Hepatocyte (in vitro differentiated cells): ENCODE data around the gene ZNF775. TPM values are rescaled to one million over a fixed set of nuclear protein-coding genes. Genes with fewer than 3 reads are reported as not detected.
A peak's percentile ranks its signal among the peaks of the same experiment; 100 is the strongest.

ENCODE experiments used
- DNase-seq: peaks from one replicate; pipeline ENCODE4 v3.0.0-alpha.2; 2016; ENCODE audit warnings: low spot score
- H2AFZ ChIP-seq: fragments of 200-600 bp; sonication (generic); 2 replicates; pipeline ENCODE4 v1.6.0; 2016; ENCODE audit warnings: antibody characterized with exemption, mild to moderate bottlenecking
- H3K27ac ChIP-seq: fragments of 200-600 bp; sonication (generic); 2 replicates; pipeline ENCODE4 v1.5.1; 2016; ENCODE audit warnings: mild to moderate bottlenecking
- H3K27me3 ChIP-seq: fragments of 200-600 bp; sonication (generic); 2 replicates; pipeline ENCODE4 v1.6.1; 2016
- H3K36me3 ChIP-seq: fragments of 200-600 bp; sonication (generic); replicated peaks from 2 replicates; pipeline ENCODE4 v1.5.1; 2016; ENCODE audit warnings: low read depth; ENCODE audit not compliant: insufficient read depth
- H3K4me1 ChIP-seq: fragments of 200-600 bp; sonication (generic); 2 replicates; pipeline ENCODE4 v1.5.1; 2016; ENCODE audit warnings: mild to moderate bottlenecking, moderate library complexity; ENCODE audit not compliant: insufficient read depth
- H3K4me2 ChIP-seq: fragments of 200-600 bp; sonication (generic); 2 replicates; pipeline ENCODE4 v1.6.0; 2016
- H3K4me3 ChIP-seq: fragments of 200-600 bp; sonication (generic); 2 replicates; pipeline ENCODE4 v1.5.1; 2016; ENCODE audit warnings: mild to moderate bottlenecking
- H3K79me2 ChIP-seq: fragments of 200-600 bp; sonication (generic); 2 replicates; pipeline ENCODE4 v1.6.0; 2017; ENCODE audit warnings: mild to moderate bottlenecking
- H3K9me2 ChIP-seq: fragments of 200-600 bp; sonication (generic); replicated peaks from 2 replicates; pipeline ENCODE4 v1.6.0; 2017; ENCODE audit warnings: mild to moderate bottlenecking; ENCODE audit not compliant: insufficient read depth
- H3K9me3 ChIP-seq: fragments of 200-600 bp; sonication (generic); 2 replicates; pipeline ENCODE4 v1.5.1; 2016; ENCODE audit warnings: low read depth, mild to moderate bottlenecking
- H4K20me1 ChIP-seq: fragments of 200-600 bp; sonication (generic); 2 replicates; pipeline ENCODE4 v1.6.0; 2016; ENCODE audit warnings: mild to moderate bottlenecking; ENCODE audit not compliant: insufficient read depth, poor library complexity, severe bottlenecking
- EZH2 ChIP-seq: fragments of 200-600 bp; sonication (generic); IDR thresholded peaks from 2 replicates; pipeline ENCODE4 v1.6.1; 2016; ENCODE audit warnings: antibody characterized with exemption, mild to moderate bottlenecking, borderline replicate concordance
- EZH2phosphoT487 ChIP-seq: fragments of 200-600 bp; sonication (generic); IDR thresholded peaks from one replicate; pipeline ENCODE4 v1.6.1; 2018; ENCODE audit warnings: antibody characterized with exemption, mild to moderate bottlenecking, low read depth, moderate library complexity; ENCODE audit not compliant: unreplicated experiment, severe bottlenecking
- WGBS: methylation state at CpG from one replicate; pipeline ENCODE4 v1.1.6; 2016; ENCODE audit warnings: low lambda C conversion rate; ENCODE audit errors: missing lambda C conversion rate; 5-methylcytosine and 5-hydroxymethylcytosine counted together
- polyA plus RNA-seq: library from polyadenylated mRNA; unstranded; fragments of >200 nt; fragmentation: Nextera tagmentation; extraction: Ambion mirVana; gene quantifications from 2 replicates; pipeline ENCODE4 v1.2.1, GENCODE V29; 2016
- total RNA-seq: library from RNA; depleted of rRNA; stranded (reverse); fragments of >200 nt; gene quantifications from 2 replicates; pipeline ENCODE4 v1.2.3, GENCODE V29; 2014
- TF ChIP-seq, protein P1 (sequence below): fragments of 200-600 bp; sonication (generic); IDR thresholded peaks from 2 replicates; pipeline ENCODE4 v1.5.1; 2016; ENCODE audit warnings: antibody characterized with exemption, mild to moderate bottlenecking; ENCODE audit not compliant: poor library complexity

Gene ZNF775
- total and polyA plus RNA-seq, 2 experiments from 2014 or later, result 5.2 to 10.6 TPM

DNA sequence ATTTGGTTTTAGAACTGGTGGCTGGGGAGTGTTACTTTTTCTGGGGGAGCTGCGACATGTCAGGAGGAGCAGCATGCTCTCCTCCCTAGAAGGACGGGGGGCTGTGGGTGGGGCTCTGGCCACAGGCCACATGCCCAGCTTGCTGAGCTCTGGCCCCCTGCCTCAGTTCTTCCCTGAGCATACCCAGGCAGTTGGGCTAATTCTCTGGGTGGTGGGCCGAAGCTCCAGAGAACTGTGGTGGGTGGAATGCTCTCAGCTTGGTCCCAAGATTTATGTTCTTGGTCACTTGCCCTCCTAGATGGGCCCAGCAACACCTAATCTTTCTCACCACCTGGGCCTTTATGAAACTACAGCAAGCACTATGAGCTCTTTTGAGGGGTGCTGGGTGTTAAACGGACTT is 5.1 kb upstream of the ZNF775 start:
- H3K79me2 ChIP-seq, result peaks cover 69% of the 10 kb centered on the region
- no peaks in the 10 kb centered on the region for H3K27me3 ChIP-seq
- no peak for DNase-seq
- H3K9me3 ChIP-seq, result no peaks in the 10 kb centered on the region
- no peak overlapping the region for H2AFZ ChIP-seq
- no peak for TF ChIP-seq EZH2phosphoT487
- TF ChIP-seq EZH2, result no peak
- TF ChIP-seq, protein P1, sequence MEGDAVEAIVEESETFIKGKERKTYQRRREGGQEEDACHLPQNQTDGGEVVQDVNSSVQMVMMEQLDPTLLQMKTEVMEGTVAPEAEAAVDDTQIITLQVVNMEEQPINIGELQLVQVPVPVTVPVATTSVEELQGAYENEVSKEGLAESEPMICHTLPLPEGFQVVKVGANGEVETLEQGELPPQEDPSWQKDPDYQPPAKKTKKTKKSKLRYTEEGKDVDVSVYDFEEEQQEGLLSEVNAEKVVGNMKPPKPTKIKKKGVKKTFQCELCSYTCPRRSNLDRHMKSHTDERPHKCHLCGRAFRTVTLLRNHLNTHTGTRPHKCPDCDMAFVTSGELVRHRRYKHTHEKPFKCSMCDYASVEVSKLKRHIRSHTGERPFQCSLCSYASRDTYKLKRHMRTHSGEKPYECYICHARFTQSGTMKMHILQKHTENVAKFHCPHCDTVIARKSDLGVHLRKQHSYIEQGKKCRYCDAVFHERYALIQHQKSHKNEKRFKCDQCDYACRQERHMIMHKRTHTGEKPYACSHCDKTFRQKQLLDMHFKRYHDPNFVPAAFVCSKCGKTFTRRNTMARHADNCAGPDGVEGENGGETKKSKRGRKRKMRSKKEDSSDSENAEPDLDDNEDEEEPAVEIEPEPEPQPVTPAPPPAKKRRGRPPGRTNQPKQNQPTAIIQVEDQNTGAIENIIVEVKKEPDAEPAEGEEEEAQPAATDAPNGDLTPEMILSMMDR, result no peak
- 76% methylated on average over 4 of the region's 4 CpGs for WGBS
- peak overlapping the region; percentile 32 for H3K4me2 ChIP-seq
- H4K20me1 ChIP-seq, result no peaks in the 10 kb centered on the region
- no peaks in the 10 kb centered on the region for H3K9me2 ChIP-seq
- no peak overlapping the region for H3K4me3 ChIP-seq
- H3K36me3 ChIP-seq, result no peaks in the 10 kb centered on the region
- H3K27ac ChIP-seq, result peak overlapping the region; percentile 51
- H3K4me1 ChIP-seq, result peaks cover 65% of the 10 kb centered on the region

DNA sequence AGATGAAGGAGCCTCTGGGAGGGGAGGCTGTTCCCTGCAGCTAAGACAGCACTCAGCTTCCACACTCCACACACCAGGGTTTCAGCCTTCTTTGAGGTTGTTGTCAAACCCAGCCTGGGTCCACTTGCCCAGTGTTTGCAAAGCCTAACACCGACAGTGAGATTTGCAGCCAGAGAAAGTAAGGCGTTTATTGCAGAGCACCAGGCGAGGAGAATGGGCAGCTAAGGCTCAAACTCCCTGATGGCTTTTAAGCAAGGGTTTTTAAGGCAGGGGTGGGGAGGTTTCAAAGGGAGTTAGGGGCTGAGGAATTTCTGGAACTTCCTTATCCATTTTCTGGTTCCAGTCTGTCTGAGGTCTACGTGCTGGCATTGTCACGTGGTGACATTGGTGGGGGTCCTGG is 4.7 kb upstream of the ZNF775 start:
- H3K4me1 ChIP-seq, result peaks cover 65% of the 10 kb centered on the region
- H3K4me3 ChIP-seq, result no peak overlapping the region
- H3K79me2 ChIP-seq, result peaks cover 67% of the 10 kb centered on the region
- peak overlapping the region; percentile 51 for H3K27ac ChIP-seq
- no peaks in the 10 kb centered on the region for H3K9me3 ChIP-seq
- H3K9me2 ChIP-seq, result no peaks in the 10 kb centered on the region
- H4K20me1 ChIP-seq, result no peaks in the 10 kb centered on the region
- no peaks in the 10 kb centered on the region for H3K36me3 ChIP-seq
- peak overlapping the region; percentile 32 for H3K4me2 ChIP-seq
- DNase-seq, result no peak
- no peaks in the 10 kb centered on the region for H3K27me3 ChIP-seq
- TF ChIP-seq, protein P1, result no peak
- TF ChIP-seq EZH2phosphoT487 (no peak), EZH2 (no peak)
- no peak overlapping the region for H2AFZ ChIP-seq
- 67% methylated on average over 5 of the region's 5 CpGs for WGBS

DNA sequence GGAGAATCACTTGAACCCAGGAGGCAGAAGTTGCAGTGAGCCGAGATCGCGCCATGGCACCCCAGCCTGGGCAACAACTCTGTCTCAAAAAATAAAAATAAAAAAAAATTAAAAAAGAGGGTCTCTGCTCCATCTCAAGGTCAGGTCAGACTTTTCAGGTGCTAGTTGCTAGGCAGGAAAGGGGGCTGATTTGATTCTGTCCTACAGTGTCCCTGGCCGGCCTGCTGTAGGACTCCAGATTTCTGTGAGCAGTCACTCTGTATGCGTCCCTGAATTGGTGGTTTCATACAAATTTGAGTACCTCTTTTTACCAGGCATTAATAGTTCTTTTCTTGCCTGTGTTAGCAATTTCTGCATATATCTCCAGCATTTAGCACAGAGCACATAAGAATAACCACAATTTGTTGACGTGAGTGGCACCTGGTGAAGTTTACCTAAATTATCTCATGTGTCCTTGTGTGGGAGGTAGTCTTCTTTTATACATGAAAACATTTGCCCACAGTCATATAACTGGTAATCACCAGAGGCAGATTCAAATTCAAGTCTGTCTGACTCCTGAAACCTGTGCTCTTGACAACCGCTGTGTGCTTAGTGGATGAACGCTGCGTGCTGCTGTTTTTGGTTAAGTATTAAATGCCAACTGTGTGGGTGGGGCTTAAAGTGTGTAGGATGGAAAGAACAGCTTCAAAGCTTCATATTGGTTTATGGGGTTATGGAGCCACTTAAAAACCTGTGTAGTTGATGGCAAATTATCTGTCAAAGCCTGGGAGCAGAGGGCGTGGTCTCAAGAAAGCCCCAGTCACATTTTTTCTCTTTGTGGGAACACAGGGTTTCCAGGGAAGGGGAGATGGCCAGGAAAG is 3.2 kb upstream of the ZNF775 start:
- DNase-seq, result no peak
- H3K4me1 ChIP-seq, result peaks cover 59% of the 10 kb centered on the region
- peaks cover 67% of the 10 kb centered on the region for H3K79me2 ChIP-seq
- H3K9me3 ChIP-seq, result no peaks in the 10 kb centered on the region
- no peaks in the 10 kb centered on the region for H3K36me3 ChIP-seq
- peak overlapping the region; percentile 95 for H3K27ac ChIP-seq
- H3K4me3 ChIP-seq, result no peak overlapping the region
- WGBS, result 65% methylated on average over 10 of the region's 10 CpGs
- peak overlapping the region; percentile 93 for H3K4me2 ChIP-seq
- no peak overlapping the region for H2AFZ ChIP-seq
- H3K27me3 ChIP-seq, result no peaks in the 10 kb centered on the region
- TF ChIP-seq EZH2 (no peak), EZH2phosphoT487 (no peak)
- TF ChIP-seq, protein P1, result no peak
- no peaks in the 10 kb centered on the region for H4K20me1 ChIP-seq
- H3K9me2 ChIP-seq, result no peaks in the 10 kb centered on the region
